Upper lobe of right lung (tissue), 1 donor: ENCODE data around the gene MAML3. TPM values are rescaled to one million over a fixed set of nuclear protein-coding genes. Genes with fewer than 3 reads are reported as not detected.

ENCODE experiments used
- ATAC-seq: fragments of 200-7000 bp; cut with Tn5 transposase; one replicate; pipeline ENCODE4 v1.9.1; 2020; ENCODE audit warnings: mild to moderate bottlenecking, moderate library complexity
- DNase-seq: peaks from one replicate; pipeline ENCODE4 v3.0.0-alpha.2; 2020
- H3K27ac ChIP-seq: fragments of 200-600 bp; one replicate; pipeline ENCODE4 v1.8.0; 2022
- H3K27me3 ChIP-seq: fragments of 200-600 bp; one replicate; pipeline ENCODE4 v1.8.0; 2022; ENCODE audit warnings: mild to moderate bottlenecking
- H3K36me3 ChIP-seq: fragments of 200-600 bp; one replicate; pipeline ENCODE4 v1.8.0; 2022
- H3K4me1 ChIP-seq: fragments of 200-600 bp; one replicate; pipeline ENCODE4 v1.8.0; 2022
- H3K4me3 ChIP-seq: fragments of 200-600 bp; one replicate; pipeline ENCODE4 v1.8.0; 2022; ENCODE audit warnings: mild to moderate bottlenecking
- H3K9me3 ChIP-seq: fragments of 200-600 bp; one replicate; pipeline ENCODE4 v1.8.0; 2022
- CTCF ChIP-seq: fragments of 200-600 bp; IDR thresholded peaks from one replicate; pipeline ENCODE4 v1.8.0; 2022; ENCODE audit warnings: antibody characterized with exemption
- intact Hi-C: fragments of 100-400 bp; cut with DNase I; formaldehyde crosslinking; loops from one replicate; pipeline ENCODE4 v1.11.0; 2022
- total RNA-seq: library from RNA; stranded (reverse); fragmentation: NEBNext Ultra II Directional; extraction: Animal tissue kit (Norgen Biotek cat#: 25700); gene quantifications from one replicate; pipeline ENCODE4 v1.2.1, GENCODE V29; 2021
- donor health status: DM: no; HTN: yes; CAD: no; lungs with severe emphysema.

The MAML3 gene
- total RNA-seq, 1 donor from 2014 or later, result 13.1 TPM

- Histone ChIP-seq H3K9me3 (no peaks in the 10 kb centered on the region), H3K36me3 (no peaks in the 10 kb centered on the region), H3K4me1 (peaks cover 25% of the 10 kb centered on the region), H3K27me3 (no peaks in the 10 kb centered on the region), H3K27ac (peak overlapping the region; percentile 5), H3K4me3 (no peak overlapping the region)
- no peak for ATAC-seq
- intact Hi-C loops, result no loop called here
- TF ChIP-seq CTCF, result no peak
- DNase-seq, result no peak
These were observed 192.5 kb downstream of the MAML3 start for GRCh38 chr4:139961344-139961946.

- no peak for TF ChIP-seq CTCF
- peaks cover 11% of the 10 kb centered on the region for H3K4me1 ChIP-seq
- H3K4me3 ChIP-seq, result no peak overlapping the region
- H3K9me3 ChIP-seq, result no peaks in the 10 kb centered on the region
- DNase-seq (no peak), ATAC-seq (no peak)
- H3K27me3 ChIP-seq, result no peaks in the 10 kb centered on the region
- no peaks in the 10 kb centered on the region for H3K36me3 ChIP-seq
- H3K27ac ChIP-seq, result no peak overlapping the region
- intact Hi-C loops, result no loop called here
These were observed 194.6 kb downstream of the MAML3 start for GRCh38 chr4:139959396-139959795.

GRCh38 chr4:139958739-139959098 is 195.3 kb downstream of the MAML3 start:
- H3K36me3 ChIP-seq, result no peaks in the 10 kb centered on the region
- H3K4me3 ChIP-seq, result no peak overlapping the region
- H3K27ac ChIP-seq, result no peak overlapping the region
- H3K27me3 ChIP-seq, result no peaks in the 10 kb centered on the region
- TF ChIP-seq CTCF, result no peak
- no peaks in the 10 kb centered on the region for H3K9me3 ChIP-seq
- ATAC-seq (no peak), DNase-seq (no peak)
- intact Hi-C loops, result no loop called here
- peaks cover 10% of the 10 kb centered on the region for H3K4me1 ChIP-seq

- no peaks in the 10 kb centered on the region for H3K9me3 ChIP-seq
- no peak overlapping the region for H3K4me3 ChIP-seq
- H3K27ac ChIP-seq, result no peak overlapping the region
- H3K27me3 ChIP-seq, result no peaks in the 10 kb centered on the region
- intact Hi-C loops, result no loop called here
- no peak for TF ChIP-seq CTCF
- no peaks in the 10 kb centered on the region for H3K36me3 ChIP-seq
- peaks cover 10% of the 10 kb centered on the region for H3K4me1 ChIP-seq
- DNase-seq (no peak), ATAC-seq (no peak)
These were observed 195.8 kb downstream of the MAML3 start for GRCh38 chr4:139957986-139958738.

GRCh38 chr4:139957065-139957464 is 196.9 kb downstream of the MAML3 start:
- TF ChIP-seq CTCF, result no peak
- no peak overlapping the region for H3K27ac ChIP-seq

More at GRCh38 chr4:139957065-139957464, 196.9 kb downstream of the MAML3 start:
- no peaks in the 10 kb centered on the region for H3K9me3 ChIP-seq
- H3K4me1 ChIP-seq, result peaks cover 10% of the 10 kb centered on the region
- no peaks in the 10 kb centered on the region for H3K36me3 ChIP-seq
- DNase-seq (no peak), ATAC-seq (no peak)
- no peaks in the 10 kb centered on the region for H3K27me3 ChIP-seq
- no peak overlapping the region for H3K4me3 ChIP-seq
- intact Hi-C loops, result no loop called here
